NAMALWA (cell line): ENCODE results near the gene EPHA7.

Experiments
- DNase-seq: peaks from one replicate; pipeline ENCODE4 v3.0.0-alpha.2; 2015; ENCODE audit warnings: low spot score

EPHA7 gene

DNA sequence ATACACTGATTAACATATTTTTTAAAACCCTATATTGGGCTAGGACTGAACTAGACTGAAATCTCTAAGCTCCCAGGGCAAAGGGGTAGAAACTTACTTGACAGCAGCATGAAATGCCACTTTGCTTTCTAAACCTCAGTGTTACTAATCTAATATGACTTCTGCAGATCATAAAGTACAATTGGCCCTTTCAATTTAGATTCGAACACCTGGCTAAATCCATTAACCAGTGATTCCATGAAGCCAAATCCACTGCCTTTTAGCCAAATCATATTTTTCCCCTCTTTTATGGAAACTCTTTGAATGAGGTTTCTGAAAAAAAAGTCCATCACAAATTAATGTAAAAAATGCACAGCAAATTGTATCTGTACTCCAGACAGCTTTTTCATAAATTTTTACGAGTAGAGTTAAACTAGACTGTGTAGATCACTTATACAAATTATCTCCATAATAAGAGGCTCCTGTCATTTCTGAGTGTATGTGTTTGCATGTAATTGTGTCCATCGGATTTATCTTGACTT is 25.7 kb downstream of the EPHA7 start:
- DNase-seq, result no peak

GRCh38 chr6:93392797-93393196 is 26.6 kb downstream of the EPHA7 start:
- no peak for DNase-seq

GRCh38 chr6:93391965-93392364 is 27.4 kb downstream of the EPHA7 start:
- no peak for DNase-seq

- no peak for DNase-seq
Observed at GRCh38 chr6:93389192-93389591, 30.2 kb downstream of the EPHA7 start.

DNA sequence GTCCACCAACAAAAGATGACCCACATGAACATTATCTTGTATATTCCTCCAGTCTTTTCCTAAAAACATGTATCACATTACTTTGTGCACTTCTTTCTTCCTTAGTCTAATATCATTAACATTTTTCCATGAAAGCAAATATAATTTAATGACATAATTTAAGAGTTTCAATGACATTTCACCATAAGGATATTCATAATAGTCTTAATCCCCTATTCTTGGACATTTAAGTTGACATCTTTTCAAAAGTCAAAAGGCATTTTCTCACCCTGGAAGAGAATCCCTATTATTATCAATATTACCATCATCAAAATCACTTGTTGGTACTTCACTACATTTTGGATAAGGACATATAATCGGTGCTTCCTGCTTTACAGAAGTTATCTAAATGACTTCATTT is 31.3 kb downstream of the EPHA7 start:
- DNase-seq, result no peak

DNA sequence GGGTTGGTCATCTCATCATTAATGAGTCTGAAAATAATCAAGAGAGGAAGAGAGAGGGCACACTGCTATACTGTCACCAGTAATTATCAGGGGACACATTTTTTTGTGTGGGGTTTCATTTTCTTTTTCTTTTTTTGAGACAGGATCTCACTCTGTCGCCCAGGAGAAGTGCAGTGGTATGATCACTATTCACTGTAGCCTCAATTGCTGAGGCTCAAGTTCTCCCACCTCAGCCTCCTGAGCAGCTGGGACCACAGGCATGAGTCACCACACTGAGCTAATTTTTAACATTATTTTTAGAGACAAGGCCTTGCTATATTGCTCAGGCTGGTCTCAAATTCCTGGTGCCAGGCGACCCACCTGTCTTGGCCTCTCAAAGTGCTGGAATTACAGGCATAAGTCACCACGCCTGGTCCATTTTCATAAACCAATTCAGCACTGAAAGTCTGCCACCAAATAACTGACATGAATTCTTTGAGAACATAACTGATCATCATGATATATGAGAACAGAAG is 43.3 kb downstream of the EPHA7 start:
- no peak for DNase-seq

GRCh38 chr6:93373445-93373844 is 45.9 kb downstream of the EPHA7 start:
- no peak for DNase-seq

GRCh38 chr6:93371756-93372155 is 47.6 kb downstream of the EPHA7 start:
- DNase-seq, result no peak

DNA sequence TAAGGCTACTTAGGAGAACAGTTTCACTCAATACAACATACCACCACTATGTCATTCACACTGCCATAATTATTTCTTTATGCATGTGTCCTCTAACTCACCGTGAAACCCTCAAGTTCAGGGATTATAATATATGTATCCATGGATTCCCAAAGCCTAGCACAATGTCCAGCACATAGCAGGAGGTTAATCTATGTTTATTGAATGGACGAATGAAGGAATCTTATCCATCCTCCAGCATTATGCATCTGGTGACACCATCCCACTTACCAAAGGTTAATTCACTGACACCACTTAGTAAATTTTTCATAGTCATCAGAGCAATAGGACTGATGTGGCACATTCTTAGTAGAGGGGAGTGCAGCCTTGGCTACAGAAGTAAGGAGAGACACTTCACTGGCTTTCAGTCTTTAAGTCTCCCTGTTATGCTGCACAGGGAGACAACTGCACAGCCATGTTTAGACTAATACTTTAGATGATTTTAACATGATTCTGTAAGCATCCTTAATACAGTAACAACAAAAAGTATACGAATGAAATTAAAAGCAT is 49.7 kb downstream of the EPHA7 start:
- no peak for DNase-seq

- DNase-seq, result no peak
Observed at GRCh38 chr6:93366506-93366905, 52.9 kb downstream of the EPHA7 start.

DNA sequence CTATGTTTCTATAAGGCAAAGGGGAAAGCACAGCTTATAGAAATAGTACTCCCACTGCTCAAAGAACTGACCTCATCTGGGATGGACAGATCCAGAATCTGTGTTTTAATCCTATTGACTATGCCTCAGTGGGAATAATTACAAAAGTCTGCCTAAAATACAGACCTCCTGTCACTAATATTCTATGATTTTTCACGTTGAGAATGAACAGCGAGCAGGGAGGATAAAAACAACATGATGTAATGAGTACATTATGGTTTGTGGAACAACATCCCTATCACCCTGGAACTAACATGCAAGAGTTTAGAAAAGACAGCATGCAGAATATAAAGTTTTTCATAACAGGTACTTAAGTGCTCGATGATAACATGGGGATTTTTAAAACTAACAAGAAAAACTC is 53.9 kb downstream of the EPHA7 start:
- no peak for DNase-seq

DNA sequence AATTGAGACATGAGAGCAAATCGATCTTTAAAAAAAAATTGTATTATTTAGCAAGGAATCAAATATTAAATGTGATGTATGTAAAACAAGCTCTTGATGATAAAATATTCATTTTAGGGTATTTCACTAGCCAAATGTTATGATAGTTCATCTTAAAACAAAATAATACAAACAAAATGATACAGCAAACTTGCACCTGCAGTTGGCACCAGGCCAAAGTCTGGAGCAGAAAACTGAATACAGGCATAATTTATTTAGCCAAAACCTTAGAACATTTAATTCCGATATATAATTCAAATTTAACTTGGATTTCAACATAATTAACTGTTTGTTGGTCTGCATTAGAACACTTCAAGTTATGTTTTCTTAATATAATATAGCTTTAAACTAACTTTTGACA is 60.9 kb downstream of the EPHA7 start:
- DNase-seq, result no peak

- DNase-seq, result no peak
Observed at GRCh38 chr6:93352604-93353003, 66.8 kb downstream of the EPHA7 start.

DNA sequence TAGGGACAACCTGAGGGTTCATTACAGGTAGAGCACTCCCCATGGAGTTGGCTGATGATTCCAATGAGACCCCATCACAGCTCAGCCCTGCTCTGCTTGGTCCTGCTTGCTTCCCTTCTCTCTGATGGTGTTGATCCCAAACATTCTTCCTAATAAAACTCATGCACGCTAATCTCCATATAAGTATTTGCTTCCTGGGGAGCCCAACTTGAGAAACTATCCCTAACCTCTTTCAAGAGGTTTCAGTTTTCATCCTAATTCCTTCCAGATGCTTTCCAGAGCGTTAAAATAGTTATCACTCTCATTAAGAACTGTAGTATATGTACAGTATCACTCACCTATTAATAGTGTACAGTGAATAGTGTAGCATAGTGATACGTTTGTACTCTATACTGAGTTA is 68.1 kb downstream of the EPHA7 start:
- no peak for DNase-seq

DNA sequence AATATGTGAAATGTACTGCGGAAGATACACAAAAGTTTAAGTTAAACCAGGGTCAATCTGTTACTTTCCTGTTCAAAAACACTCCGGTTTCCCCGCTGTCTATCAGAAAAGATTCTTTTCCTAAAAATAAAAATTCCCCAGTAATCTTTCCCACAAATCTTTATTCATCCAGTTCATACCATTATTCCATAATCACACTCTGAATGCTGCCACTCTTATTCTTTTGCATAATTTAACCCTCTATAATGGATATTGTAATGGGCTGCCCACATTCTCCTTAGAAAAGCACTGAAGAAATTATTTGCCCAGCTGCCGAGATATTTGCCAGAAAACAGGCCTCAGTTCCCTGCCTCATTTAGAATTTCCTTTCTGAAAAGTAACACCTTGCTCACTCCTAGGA is 68.6 kb downstream of the EPHA7 start:
- no peak for DNase-seq

- DNase-seq, result no peak
Observed at GRCh38 chr6:93344333-93344835, 75.0 kb downstream of the EPHA7 start.

- no peak for DNase-seq
Observed at GRCh38 chr6:93343476-93343875, 75.9 kb downstream of the EPHA7 start.

DNA sequence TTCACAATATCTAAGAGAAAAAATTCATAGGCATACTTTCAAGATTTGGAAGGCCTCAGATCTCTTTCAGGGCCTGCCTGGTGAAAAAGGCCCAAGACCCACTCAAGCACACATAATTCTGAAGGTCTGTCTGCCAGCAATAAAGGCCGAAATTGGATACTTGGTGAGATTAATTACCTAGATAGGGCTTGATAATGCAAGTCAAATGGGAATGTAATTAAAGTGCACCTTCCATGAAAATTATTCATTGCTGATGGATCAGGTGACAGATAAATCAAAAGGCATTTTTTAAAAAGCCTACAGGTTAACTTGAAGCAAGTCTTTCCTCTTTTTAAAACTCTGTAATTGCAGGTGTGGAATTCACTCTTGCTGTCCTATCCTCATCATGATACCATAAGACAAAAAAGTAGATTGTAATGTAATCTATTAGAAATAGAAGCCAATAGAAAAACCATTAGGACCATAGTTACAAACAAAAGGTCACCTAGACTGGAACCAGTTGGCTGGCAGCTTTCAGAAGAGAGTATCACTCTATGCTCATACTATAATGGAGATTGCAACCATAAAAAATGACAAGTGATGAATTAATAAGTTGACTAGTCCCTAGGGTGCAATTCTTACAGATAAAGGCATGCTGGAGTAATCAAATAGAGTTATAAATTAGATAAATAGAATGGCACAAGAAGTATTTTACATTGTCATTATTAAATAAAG is 77.3 kb downstream of the EPHA7 start:
- no peak for DNase-seq

DNA sequence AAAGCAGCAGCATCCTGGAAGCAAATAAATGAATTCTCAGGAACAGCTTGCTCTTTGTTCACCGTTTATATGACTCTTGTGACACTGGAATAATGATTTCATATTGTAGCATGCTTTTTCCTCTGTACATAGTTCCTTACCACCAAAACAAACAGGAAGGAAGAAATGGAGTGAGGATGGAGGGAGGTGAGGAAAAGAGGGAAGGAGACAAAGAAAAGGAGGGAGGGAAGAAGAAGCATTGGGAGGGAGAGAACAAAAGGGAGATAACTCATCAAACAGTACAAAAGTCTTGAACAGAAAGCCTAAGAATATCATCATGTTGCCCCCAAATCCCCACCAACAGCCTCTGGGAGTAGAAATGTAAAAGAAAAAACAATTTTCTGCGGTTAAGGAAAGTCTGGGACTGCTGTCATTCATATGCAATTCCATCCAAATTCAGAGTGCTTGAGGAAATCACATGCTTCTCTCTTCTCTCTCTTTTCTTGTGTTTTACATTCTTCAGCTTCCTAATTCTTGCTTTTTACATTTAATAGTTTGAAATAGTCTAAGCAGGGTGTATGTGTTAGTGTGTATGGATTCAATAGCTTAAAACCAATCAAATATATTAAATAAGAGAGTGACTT is 81.5 kb downstream of the EPHA7 start:
- no peak for DNase-seq

DNA sequence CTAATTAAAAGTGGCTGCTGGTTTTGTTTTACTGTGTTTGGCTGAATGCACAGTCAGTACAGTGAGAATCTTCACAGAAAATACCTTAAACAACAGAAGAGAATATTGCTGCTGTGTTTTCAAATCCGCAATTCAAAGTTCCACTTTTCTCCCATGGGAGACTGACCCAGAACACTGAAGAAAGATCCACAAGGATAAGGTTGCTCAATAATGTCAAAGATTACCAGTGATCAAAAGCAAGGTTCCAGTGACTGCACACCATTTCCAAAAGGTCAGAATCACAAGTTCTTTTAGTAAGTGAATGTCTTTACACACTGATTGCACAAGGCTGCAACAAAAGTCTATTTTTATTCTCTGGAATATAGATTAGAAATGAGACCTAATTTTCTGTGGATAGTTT is 82.3 kb downstream of the EPHA7 start:
- DNase-seq, result no peak

DNA sequence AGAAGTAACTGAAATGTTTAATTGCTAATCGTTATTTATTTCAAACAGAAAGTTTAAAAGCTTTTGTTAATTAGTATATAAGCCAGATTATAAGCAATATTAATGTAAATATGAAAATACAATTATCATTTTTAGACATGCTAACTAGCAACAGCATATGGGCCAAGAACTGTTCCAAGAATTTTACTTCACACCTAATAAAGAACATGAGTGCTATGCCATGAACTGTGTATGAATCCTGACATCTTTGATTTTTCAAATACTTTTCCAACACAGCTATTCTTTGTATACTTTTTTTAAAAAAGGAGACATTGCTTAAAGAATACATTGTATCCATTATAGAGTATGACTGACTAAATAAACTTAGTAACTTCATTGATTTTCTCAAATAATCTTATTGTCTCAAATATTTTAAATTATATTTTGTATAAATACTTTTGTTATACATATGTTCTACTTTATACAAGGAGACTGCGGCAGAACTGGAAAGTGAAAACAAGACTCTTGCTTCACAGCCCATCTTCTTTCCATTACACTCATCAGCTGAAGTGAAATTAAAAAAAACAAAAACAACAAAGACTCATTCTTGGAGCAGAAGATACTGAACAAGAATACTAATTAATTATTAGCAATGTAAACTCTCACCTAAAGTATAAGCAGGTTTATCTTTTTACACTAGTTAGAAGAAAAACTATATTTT is 89.9 kb downstream of the EPHA7 start:
- no peak for DNase-seq

GRCh38 chr6:93327857-93328256 is 91.5 kb downstream of the EPHA7 start:
- no peak for DNase-seq

GRCh38 chr6:93325761-93326160 is 93.6 kb downstream of the EPHA7 start:
- DNase-seq, result no peak
